Lower leg skin (tissue), 3 donors: ENCODE measurements around the gene SQSTM1.
"Not testable (repeated sequence)": the region's sequence is repeated elsewhere in the genome, so short reads cannot be mapped to it uniquely, and the experiment has no call there.

Experiments
- CTCF ChIP-seq, 3 donors: fragments of 450-650 bp; IDR thresholded peaks; one replicate each; pipeline ENCODE4 v1.5.1; 2016; ENCODE audit warnings: antibody characterized with exemption in 3 of 3, mild to moderate bottlenecking in 3 of 3, moderate library complexity in 2 of 3
- POLR2A ChIP-seq, 2 donors: fragments of 450-650 bp; IDR thresholded peaks; one replicate each; pipeline ENCODE4 v1.6.1; 2016 to 2017; ENCODE audit warnings: antibody characterized with exemption in 2 of 2, mild to moderate bottlenecking in 1 of 2, moderate library complexity in 1 of 2

GRCh38 chr5:179871533-179871932 is 50.8 kb downstream of the SQSTM1 start:
- TF ChIP-seq CTCF, POLR2A (IDR thresholded peaks at IDR 0.05): not testable (repeated sequence)
